ENCODE measurements around the gene GAB1.
A peak's percentile ranks its signal among the peaks of the same experiment; 100 is the strongest.

GAB1 gene

DNA sequence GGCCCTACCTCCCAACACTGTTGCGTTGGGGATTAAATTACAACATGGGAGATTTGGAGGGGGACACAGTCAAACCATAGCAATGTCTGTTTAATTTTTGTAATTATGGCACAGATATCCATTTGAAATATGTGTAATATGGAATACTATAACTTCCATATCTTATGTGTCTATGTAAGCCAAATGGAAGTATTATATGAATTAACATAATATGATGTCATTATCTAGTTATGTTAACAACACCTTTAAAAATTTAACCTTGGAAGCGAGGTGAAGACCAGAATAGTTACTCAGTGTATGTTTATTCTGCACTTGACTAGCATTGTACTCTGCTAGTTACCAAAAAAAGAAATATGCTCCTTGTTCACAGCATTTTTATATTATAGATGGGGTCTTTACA lies 181.1 kb downstream of the GAB1 start:
- no peaks in the 10 kb centered on the region for H3K9me3 ChIP-seq (ENCODE audit: control insufficient read depth, insufficient read depth, low read depth, low read length)
- no peak overlapping the region for H3K4me3 ChIP-seq (ENCODE audit: low read depth, low read length)
- H3K4me1 ChIP-seq (ENCODE audit: control insufficient read depth, insufficient read depth, low read length) = no peaks in the 10 kb centered on the region
- ChIA-PET CTCF (interaction anchor here (0.7 to 1.0 kb wide), 2 partner anchors 13 to 381 kb away, joined by 4 to 6 read pairs; no protein-coding TSS in a partner anchor), POLR2A (no interaction called here)
- H3K27ac ChIP-seq (ENCODE audit: extremely low read depth, low read depth, low read length) = no peak overlapping the region
- TF ChIP-seq ZNF747 (tag by site-specific recombination; IDR thresholded peaks at IDR 0.05) = no peak
- TF ChIP-seq ATF2 (tag by site-specific recombination; IDR thresholded peaks at IDR 0.05; ENCODE audit: low read depth) = peak; percentile 58
- no peak for TF ChIP-seq ZNF112 (tag by site-specific recombination; IDR thresholded peaks at IDR 0.05)
- no peak for TF ChIP-seq ZNF394 (tag by site-specific recombination; IDR thresholded peaks at IDR 0.05; ENCODE audit: borderline replicate concordance)
- no peak for TF ChIP-seq ZNF24 (tag by site-specific recombination; IDR thresholded peaks at IDR 0.05)
- TF ChIP-seq PRDM10 (tag by site-specific recombination; IDR thresholded peaks at IDR 0.05) = no peak
- no peak for TF ChIP-seq ZNF132 (tag by site-specific recombination; IDR thresholded peaks at IDR 0.05; ENCODE audit: borderline replicate concordance)
- no peak for TF ChIP-seq ZNF433 (tag by site-specific recombination; IDR thresholded peaks at IDR 0.05; ENCODE audit: low read depth)
- TF ChIP-seq WT1 (tag by site-specific recombination; IDR thresholded peaks at IDR 0.05) = no peak
- H3K36me3 ChIP-seq (ENCODE audit: control insufficient read depth in 2 of 2, insufficient read depth in 1 of 2, low read length in 2 of 2) = peaks cover 3 to 63% of the 10 kb centered on the region in 2 experiments
